IPS-20b (cell line): Measurements from ENCODE around the gene TXNL4A.
"Not testable (repeated sequence)": the region's sequence is repeated elsewhere in the genome, so short reads cannot be mapped to it uniquely, and the experiment has no call there.

ENCODE experiments used
- H3K27ac ChIP-seq: one replicate; pipeline ENCODE4 v1.5.1; 2013; ENCODE audit warnings: low read length
- H3K27me3 ChIP-seq: 2 replicates; pipeline ENCODE4 v1.6.1; 2013; ENCODE audit warnings: mild to moderate bottlenecking, low read length, inconsistent platforms; ENCODE audit not compliant: insufficient read depth
- H3K36me3 ChIP-seq: 2 replicates; pipeline ENCODE4 v1.6.1; 2013; ENCODE audit warnings: low read depth, mild to moderate bottlenecking, inconsistent platforms, low read length, moderate library complexity; ENCODE audit not compliant: insufficient read depth
- H3K4me1 ChIP-seq: 2 replicates; pipeline ENCODE4 v1.6.1; 2013; ENCODE audit warnings: mild to moderate bottlenecking, control low read depth, inconsistent platforms, low read length, moderate library complexity; ENCODE audit not compliant: insufficient read depth
- H3K4me3 ChIP-seq: 2 replicates; pipeline ENCODE4 v1.5.1; 2013; ENCODE audit warnings: mild to moderate bottlenecking, low read length, inconsistent platforms
- H3K9ac ChIP-seq: 2 replicates; pipeline ENCODE4 v1.6.1; 2013; ENCODE audit warnings: low read depth, mild to moderate bottlenecking, inconsistent platforms, low read length, moderate library complexity
- H3K9me3 ChIP-seq: 2 replicates; pipeline ENCODE4 v1.6.1; 2013; ENCODE audit warnings: mild to moderate bottlenecking, low read depth, low read length, inconsistent platforms; ENCODE audit not compliant: insufficient read depth

TXNL4A gene, protein sequence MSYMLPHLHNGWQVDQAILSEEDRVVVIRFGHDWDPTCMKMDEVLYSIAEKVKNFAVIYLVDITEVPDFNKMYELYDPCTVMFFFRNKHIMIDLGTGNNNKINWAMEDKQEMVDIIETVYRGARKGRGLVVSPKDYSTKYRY

DNA sequence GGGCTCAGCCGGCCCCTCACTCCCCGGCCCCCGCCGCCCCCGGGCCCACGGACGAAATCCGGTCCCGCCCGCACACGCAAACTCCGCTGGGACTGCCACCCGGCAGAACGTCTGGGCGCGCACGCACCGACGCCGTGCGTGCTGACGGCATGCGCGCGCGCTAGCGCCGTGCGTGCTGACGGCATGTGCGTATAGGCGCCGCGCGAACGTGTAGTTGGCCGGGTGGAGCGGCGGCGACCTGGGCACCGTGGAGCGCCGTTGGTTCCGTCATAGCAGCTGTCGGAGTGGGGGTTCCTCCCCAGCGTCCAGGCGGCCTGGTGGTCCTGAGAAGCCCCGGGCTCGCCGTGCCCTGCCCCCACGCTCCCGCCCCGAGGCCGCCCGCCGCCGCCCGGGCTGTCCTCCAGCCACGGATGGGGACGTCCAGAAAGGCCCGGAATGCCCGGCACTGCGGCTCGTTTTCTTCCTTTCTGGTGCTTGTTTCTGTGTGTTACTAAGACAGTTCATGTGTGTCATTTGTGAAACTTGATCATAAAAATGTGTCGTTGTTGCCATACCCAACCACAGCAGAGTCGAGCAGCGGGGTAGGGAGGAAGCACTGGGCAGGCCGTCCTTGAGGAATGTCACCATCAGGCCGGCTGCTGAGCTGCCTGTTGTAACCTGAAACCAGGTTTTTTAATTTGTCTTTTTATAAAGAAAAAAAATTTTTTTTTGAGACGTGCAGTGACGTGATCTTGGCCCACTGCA, at the start of gene TXNL4A:
Gene TXNL4A, minus strand, starts transcription at position 113 of the 744 bp plus-strand sequence. CDS start 171 bp downstream, outside the sequence.
- H3K27ac ChIP-seq, result peak within 1 kb of the TSS; percentile 39
- no peaks in the 10 kb centered on the region for H3K27me3 ChIP-seq
- H3K4me1 ChIP-seq, result peaks cover 16% of the 10 kb centered on the region
- H3K9ac ChIP-seq, result peak within 1 kb of the TSS; percentile 91
- H3K4me3 ChIP-seq, result peak within 1 kb of the TSS; percentile 88
- H3K9me3 ChIP-seq, result no peaks in the 10 kb centered on the region
- peaks cover 31% of the 10 kb centered on the region for H3K36me3 ChIP-seq

GRCh38 chr18:80037300-80037699, 48.9 kb upstream of the TXNL4A start:
- Histone ChIP-seq H3K9me3 (no peaks in the 10 kb centered on the region), H3K4me1 (peaks cover 8% of the 10 kb centered on the region; the same call in 1 of the 2 replicates), H3K4me3 (no peak overlapping the region), H3K9ac (no peak overlapping the region), H3K36me3 (peaks cover 21% of the 10 kb centered on the region), H3K27ac (no peak overlapping the region), H3K27me3 (peaks cover 4% of the 10 kb centered on the region)

- Histone ChIP-seq H3K36me3 (peaks cover 21% of the 10 kb centered on the region), H3K27ac (no peak overlapping the region), H3K4me3 (no peak overlapping the region; the same call in 1 of the 2 replicates), H3K4me1 (peaks cover 8% of the 10 kb centered on the region; the same call in 1 of the 2 replicates), H3K9me3 (no peaks in the 10 kb centered on the region), H3K9ac (no peak overlapping the region; the same call in 1 of the 2 replicates), H3K27me3 (peaks cover 4% of the 10 kb centered on the region)
These were observed 47.6 kb upstream of the TXNL4A start for GRCh38 chr18:80035997-80036396.

DNA sequence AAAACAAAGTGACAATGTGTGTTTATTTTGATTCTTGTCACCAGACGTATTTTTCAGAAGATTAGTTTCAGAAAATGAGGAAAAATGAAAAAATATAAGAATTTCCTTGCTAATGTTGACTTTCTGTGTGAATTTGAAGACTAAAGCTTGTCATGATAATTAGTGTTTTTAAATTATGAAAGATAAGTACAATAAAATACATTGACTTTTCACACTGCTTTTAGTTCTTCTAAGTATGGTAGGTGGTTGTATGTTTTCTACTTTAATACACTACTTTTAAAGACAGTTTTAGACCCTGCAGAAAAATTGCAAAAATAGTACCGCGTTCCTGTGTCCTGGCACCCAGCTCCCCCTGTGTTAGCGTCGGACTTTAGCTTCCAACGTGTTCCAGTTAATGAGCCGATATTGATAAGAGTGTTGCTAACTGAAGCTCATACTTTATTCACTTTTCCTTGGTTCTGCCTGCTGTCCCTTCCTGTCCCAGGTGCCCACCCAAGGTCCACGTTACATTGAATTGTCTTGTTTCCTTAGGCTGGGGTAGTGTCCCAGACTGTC, 46.6 kb upstream of the TXNL4A start:
- no peak overlapping the region for H3K27ac ChIP-seq

DNA sequence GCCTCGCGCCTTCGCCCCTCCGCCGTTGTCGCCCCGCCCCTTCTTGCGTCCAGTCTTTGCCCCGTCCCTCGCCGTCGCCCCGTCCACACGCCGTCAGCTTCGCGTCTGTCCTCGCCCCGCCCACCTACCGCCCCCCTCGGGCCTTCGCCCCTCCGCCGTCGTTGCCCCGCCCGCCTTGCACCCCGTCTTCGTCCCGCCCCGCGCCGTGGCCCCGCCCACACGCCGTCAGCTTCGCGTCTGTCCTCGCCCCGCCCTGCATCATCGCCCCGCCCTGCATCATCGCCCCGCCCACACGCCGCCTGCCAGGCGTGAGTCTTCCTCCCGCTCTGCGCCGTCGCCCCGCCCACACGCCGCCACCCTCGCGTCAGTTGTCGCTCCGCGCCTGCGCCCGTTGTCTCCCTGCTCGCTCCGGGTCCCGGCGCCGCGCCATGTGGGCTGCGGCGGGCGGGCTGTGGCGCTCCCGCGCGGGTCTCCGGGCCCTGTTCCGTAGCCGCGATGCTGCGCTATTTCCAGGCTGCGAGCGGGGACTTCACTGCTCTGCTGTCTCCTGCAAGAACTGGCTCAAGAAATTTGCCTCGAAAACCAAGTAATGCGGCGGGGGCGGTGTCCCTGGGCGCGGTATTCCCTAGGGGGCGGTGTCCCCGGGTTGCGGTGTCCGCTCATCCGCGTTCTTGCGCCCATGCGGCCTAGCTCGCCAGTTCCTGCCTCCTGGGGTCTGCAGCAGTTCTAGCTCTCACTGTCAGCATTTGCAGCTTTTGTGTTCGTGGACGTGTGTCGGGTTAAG, 45.9 kb upstream of the TXNL4A start, which contains the start of gene RBFA:
Gene RBFA, plus strand, starts transcription at position 367 of the 784 bp plus-strand sequence. Its CDS starts 62 bp downstream, at position 429.
- Histone ChIP-seq H3K36me3 (peaks cover 12% of the 10 kb centered on the region), H3K9ac (peak within 1 kb of the TSS; percentile 88), H3K27ac (no peak within 1 kb of the TSS)

More for the DNA sequence above, 46.6 kb upstream of the TXNL4A start:
- Histone ChIP-seq H3K9ac (peak overlapping the region; percentile 88), H3K27me3 (peaks cover 4% of the 10 kb centered on the region), H3K4me1 (peaks cover 8% of the 10 kb centered on the region; the same call in 1 of the 2 replicates), H3K36me3 (peaks cover 17% of the 10 kb centered on the region), H3K4me3 (peak overlapping the region; percentile 91), H3K9me3 (no peaks in the 10 kb centered on the region)

GRCh38 chr18:80033181-80034067, 45.1 kb upstream of the TXNL4A start:
- Histone ChIP-seq H3K27me3 (peaks cover 4% of the 10 kb centered on the region), H3K4me1 (peaks cover 8% of the 10 kb centered on the region; the same call in 1 of the 2 replicates), H3K27ac (no peak overlapping the region), H3K4me3 (peak overlapping the region; percentile 79), H3K36me3 (peaks cover 6% of the 10 kb centered on the region; the same call in 1 of the 2 replicates), H3K9ac (peak overlapping the region; percentile 70; the same call in 1 of the 2 replicates), H3K9me3 (no peaks in the 10 kb centered on the region)

More for the DNA sequence above, 45.9 kb upstream of the TXNL4A start, which contains the start of gene RBFA:
- H3K4me1 ChIP-seq, result peaks cover 8% of the 10 kb centered on the region; the same call in 1 of the 2 replicates
- H3K9me3 ChIP-seq, result no peaks in the 10 kb centered on the region
- H3K27me3 ChIP-seq, result peaks cover 4% of the 10 kb centered on the region
- peak within 1 kb of the TSS; percentile 91 for H3K4me3 ChIP-seq

- no peaks in the 10 kb centered on the region for H3K36me3 ChIP-seq
- H3K9ac ChIP-seq, result no peak overlapping the region
- no peak overlapping the region for H3K4me3 ChIP-seq
- H3K9me3 ChIP-seq, result peaks cover 17% of the 10 kb centered on the region; the same call in 1 of the 2 replicates
- peaks cover 3% of the 10 kb centered on the region; the same call in 1 of the 2 replicates for H3K4me1 ChIP-seq
- no peak overlapping the region for H3K27ac ChIP-seq
- peaks cover 4% of the 10 kb centered on the region for H3K27me3 ChIP-seq
These were observed 41.3 kb upstream of the TXNL4A start for GRCh38 chr18:80029690-80030089.

DNA sequence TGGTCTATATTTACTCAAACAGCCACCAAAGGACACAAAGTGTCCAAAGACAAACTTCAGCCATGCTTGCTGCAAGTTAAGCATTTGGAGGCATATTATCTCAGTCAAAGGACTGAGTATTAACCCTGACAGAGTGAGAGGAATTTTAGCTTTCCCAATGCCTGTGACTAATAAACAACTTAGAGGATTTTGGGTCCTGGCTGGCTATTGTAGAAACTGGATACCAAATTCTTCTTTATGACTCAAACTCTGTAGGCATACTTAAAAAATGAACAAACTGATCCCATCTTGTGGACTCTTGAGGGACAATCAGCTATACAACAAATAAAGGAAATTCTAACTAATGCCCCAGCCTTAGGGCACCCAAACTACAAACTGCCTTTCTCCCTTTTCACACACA, 39.4 kb upstream of the TXNL4A start:
- not testable (repeated sequence) for H3K4me1 ChIP-seq, H3K27me3 ChIP-seq, H3K27ac ChIP-seq, H3K9ac ChIP-seq, H3K36me3 ChIP-seq, H3K4me3 ChIP-seq
- H3K9me3 ChIP-seq, result peaks cover 37% of the 10 kb centered on the region

DNA sequence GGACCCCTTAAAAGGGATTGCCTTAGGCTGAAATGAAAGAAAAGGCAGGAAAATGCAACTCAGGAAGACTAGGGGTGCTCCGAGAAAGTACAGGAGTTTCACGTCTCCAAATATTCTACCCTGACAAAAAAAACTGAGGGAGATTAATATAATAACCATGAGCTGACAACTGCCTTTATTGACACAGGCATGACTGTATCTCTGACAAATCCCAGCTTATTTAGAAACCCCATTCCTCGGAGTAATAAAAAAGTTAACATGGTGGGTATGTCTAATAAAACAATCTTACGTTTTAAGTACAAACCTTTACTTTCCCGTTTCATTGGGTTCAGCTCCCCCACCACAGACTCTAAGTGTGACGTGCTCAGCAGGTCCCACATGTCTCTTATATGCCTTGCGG, 38.0 kb upstream of the TXNL4A start:
- Histone ChIP-seq H3K4me3 (no peak overlapping the region), H3K9ac (no peak overlapping the region), H3K27me3 (no peaks in the 10 kb centered on the region), H3K4me1 (no peaks in the 10 kb centered on the region), H3K27ac (no peak overlapping the region), H3K36me3 (no peaks in the 10 kb centered on the region), H3K9me3 (peaks cover 51% of the 10 kb centered on the region)

DNA sequence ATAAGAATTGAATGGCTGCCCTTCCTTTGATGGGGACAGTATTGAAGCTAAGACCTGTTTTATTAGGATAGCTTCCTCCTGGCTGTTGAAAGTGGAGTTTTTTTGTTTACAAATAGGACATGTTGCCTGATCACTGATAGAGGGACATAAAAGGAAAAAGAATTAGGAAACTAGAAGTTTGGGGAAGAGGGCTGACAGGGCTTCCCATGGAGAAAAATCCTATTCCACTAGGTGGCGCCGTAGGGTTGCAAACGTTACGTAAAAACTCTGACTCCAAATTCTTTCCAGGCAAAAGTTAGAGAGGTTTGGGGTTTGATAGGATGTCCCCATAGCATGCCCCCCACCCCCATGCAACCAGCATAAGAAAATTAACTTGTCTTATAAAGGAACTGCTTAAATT, 34.8 kb upstream of the TXNL4A start:
- Histone ChIP-seq H3K4me1 (no peaks in the 10 kb centered on the region), H3K9me3 (peaks cover 79% of the 10 kb centered on the region)

More for the DNA sequence above, 34.8 kb upstream of the TXNL4A start:
- no peak overlapping the region for H3K9ac ChIP-seq
- no peaks in the 10 kb centered on the region for H3K36me3 ChIP-seq
- no peak overlapping the region for H3K27ac ChIP-seq
- no peaks in the 10 kb centered on the region for H3K27me3 ChIP-seq
- no peak overlapping the region; the same call in 1 of the 2 replicates for H3K4me3 ChIP-seq
